NCI-H2171 (cell line): Measurements from ENCODE around the gene MDN1.

Source experiments
- DNase-seq: peaks from one replicate; lab custom pipeline; 2025; lab: John Stamatoyannopoulos, UW

The MDN1 gene

DNA sequence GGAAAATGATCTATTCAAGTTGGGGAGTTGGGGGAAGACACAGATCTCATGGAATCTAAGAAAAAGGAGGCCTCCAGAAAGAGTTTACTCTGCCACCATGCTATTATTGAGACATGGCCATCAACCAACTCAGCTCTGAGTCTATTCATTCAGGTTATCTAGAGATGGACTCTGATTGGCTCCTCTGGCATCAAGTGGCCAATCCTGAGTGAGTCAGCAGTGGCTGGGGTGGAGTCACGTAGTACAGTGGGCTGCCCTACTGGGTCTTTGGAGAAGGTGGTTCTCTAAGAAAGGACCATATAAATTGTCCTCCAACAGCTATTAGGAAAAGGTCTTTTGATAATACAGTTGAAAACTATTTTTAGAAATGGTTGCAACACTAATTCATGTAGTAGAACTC, 223.1 kb downstream of the MDN1 start:
- DNase-seq: no peak

DNA sequence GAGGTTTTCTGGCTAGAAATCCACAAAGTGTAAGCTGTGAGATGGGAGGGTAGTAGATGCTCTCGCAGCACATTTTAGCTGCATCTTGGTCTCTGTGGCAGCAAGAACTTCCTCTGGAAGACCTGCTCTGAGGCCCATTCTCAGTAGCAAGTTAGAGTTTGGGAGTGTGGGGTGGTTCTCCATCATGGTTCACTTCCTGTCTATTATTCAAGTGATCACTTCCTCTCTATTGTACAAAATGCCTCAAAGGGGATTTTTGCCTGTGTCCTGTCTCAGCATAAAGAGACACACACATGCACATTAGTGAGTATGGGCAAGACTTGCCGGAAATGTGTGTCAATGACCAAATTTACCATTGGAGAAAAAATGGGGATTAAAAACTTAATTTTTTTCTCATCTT, 223.5 kb downstream of the MDN1 start:
- DNase-seq: no peak
